SK-MEL-5 (cell line): ENCODE measurements around the gene PTPRM. TPM values are rescaled to one million over a fixed set of nuclear protein-coding genes. Genes with fewer than 3 reads are reported as not detected.

Experiments used
- DNase-seq: peaks from one replicate; pipeline ENCODE4 v3.0.0-alpha.2; 2016; ENCODE audit warnings: low read depth, low spot score
- in situ Hi-C: cut with HindIII; loops from 2 replicates; pipeline ENCODE4 v1.10.0; 2016; ENCODE audit warnings: low sequenced_read_pairs, high pct_unique_total_duplicates, low pct_unique_long_range_greater_than_20kb
- total RNA-seq: library from RNA; depleted of rRNA; stranded (reverse); fragments of >200 nt; shearing (Covaris generic); gene quantifications from 2 replicates; pipeline ENCODE4 v1.2.3, GENCODE V29; 2014

PTPRM gene
- total RNA-seq, 1 experiment from 2014 or later: 43.7 TPM

DNA sequence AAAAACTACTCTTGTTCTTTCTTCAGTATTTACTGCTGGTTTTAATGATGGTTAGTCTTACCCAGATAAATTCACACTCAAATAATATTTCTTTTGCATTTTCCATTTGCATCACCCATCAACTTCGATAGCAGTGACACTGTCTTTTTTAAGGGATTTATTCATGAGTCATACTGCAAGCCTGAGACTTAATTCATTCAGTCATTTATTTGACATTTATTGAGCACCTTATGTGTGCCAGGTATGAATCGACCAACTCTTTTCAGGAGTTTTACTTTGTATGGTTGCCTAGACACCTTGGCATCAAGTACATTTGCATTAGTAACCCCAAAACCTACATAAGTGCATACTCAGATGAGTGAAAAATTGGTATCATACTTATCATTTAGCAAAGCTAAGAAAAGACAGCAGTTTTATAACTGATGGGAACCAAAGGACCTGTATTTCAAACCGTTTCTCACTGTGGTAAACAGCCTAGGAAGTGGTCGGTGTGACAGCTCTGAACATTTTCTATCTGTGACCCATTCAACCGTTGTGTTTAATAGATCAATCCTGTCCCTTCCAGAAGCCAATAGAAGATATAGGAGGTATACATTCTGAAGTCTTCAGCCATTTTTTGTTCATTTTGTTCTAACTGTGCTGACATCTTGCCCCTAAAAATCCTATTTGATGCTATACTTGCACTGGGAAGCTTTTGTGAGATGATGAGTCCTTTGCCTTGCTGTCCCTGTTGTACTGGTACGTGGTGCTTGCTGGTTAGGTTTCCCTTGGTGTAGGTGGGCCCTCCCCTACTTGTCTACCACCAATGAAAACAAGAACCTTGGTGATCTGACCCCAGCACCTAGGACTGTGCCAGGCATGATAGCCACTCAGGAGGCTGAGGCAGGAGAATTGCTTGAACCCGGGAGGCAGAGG lies 557.4 kb downstream of the PTPRM start:
- in situ Hi-C loops: no loop called here
- no peak for DNase-seq

DNA sequence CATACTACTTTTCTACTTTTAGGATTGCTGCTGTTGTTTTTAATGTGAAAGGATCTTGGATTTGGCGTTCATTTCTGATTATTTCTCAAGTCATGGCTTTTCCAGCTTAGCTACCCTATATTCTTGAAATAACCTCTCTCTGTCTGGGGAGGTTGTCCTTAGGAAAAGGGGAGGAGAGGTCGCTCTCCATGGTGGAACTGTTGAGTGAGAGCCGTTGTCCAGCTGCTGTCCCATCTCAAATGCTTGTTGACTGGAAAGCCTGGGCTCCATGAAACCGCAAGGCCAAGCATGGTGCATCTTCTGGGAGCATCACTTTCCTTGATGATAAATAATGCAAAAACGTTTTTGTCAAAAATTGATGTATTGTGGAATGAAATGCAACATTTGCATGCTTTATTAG lies 563.0 kb downstream of the PTPRM start:
- DNase-seq: no peak
- in situ Hi-C loops: no loop called here

DNA sequence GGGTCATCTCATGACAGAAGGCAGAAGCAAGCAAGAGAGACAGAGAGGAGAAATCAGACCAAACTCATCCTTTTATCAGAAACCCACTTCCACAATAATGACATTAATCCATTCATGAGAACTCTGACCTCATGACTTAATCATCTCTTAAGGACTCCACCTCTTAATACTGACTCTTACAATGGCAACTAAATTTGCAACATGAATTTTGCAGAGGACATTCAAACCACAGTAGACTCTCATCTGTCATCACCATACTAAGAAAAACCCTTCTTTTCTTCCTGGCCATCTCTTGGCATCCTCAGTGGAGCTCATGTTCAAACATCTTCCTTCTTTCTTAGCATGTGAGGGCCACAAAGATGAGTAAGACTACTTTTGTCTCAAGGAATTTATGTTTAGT lies 565.9 kb downstream of the PTPRM start:
- no peak for DNase-seq
- in situ Hi-C loops: no loop called here

GRCh38 chr18:8133888-8134287 lies 566.8 kb downstream of the PTPRM start:
- in situ Hi-C loops: no loop called here
- no peak for DNase-seq

- in situ Hi-C loops: no loop called here
These were observed 572.0 kb downstream of the PTPRM start for GRCh38 chr18:8139127-8139527.

DNA sequence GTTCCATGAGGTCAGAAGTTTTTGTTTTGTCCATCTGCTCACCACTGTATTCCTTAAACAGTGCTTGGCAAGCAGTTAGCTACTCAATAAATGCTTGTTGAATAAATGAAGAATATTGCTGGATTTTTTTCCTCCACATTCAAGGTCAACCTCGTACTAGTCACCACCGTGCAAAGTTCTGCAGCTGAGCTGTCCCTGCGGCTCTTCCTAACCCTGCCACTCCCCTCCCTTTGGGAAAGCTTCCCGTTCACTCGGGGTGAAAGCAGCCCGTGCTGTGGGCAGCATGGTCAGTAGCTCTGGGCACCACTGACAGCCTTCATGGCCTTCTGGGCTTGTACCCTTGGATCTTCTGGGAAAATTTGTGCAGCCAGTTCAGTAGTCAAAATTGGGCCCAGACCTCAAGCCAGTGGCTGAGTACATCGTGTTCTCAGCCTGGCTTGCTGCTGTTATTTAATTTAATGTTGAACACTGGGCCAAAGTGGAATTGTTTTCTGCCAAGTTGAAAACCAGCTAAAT lies 572.8 kb downstream of the PTPRM start:
- in situ Hi-C loops: no loop called here
- DNase-seq: no peak

More at GRCh38 chr18:8139127-8139527, 572.0 kb downstream of the PTPRM start:
- DNase-seq: no peak

DNA sequence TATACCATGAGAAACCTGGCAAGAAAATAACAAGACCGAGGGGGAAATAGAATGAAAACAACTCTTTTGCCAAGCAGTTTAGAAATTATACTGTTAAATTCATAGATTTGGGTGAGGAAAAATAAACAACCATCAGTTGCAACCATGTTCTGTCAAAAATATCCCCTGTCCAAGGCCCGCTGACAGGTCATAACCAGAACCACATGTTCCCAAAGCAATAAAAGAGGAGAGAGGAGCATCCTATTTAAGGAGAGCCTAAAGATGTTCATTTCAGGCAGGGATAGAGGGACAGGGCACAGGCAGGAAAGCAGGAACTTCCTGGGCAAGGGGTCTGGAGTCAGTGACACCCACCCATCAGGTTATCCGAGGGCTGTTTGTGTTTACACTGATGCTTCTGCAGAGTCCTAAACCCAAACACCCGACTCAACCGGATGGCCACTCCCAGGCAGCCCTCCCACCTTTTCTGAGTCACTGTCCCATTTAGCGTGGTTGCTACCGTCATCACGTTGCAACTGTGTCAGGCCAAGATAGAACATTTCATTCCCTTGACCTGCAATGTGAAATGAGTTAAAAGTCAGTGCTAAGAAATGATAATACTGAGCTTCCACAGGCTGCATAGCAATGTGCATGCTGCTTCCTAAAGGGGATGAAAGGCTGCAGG lies 573.9 kb downstream of the PTPRM start:
- in situ Hi-C loops: no loop called here
- no peak for DNase-seq

- in situ Hi-C loops: no loop called here
- no peak for DNase-seq
These were observed 575.1 kb downstream of the PTPRM start for GRCh38 chr18:8142131-8142711.

- in situ Hi-C loops: no loop called here
- DNase-seq: no peak
These were observed 575.8 kb downstream of the PTPRM start for GRCh38 chr18:8142932-8143331.

GRCh38 chr18:8151181-8151580 lies 584.1 kb downstream of the PTPRM start:
- no peak for DNase-seq
- in situ Hi-C loops: no loop called here

- in situ Hi-C loops: no loop called here
- peak; percentile 8 for DNase-seq
These were observed 586.9 kb downstream of the PTPRM start for GRCh38 chr18:8153887-8154583.

DNA sequence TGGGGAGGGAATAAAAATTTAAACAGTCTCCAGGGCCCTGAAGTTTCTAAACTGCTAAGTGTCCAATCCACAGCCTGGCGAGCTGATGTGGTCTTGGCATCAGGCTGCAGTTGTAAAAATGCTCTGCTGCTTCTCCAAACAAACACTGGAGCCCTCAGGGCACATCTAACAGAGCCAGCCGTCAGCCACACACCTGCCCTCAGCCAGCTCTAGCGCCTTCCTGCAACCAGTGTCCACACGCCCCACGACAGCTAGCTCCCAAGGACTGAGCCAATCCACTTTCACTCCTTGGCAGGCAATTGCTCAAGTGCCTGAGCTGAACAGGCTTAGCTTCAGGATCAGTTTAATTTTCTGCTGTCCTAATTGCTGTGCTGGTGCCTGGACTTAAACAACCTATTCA lies 595.7 kb downstream of the PTPRM start:
- in situ Hi-C loops: no loop called here
- DNase-seq: no peak

- in situ Hi-C loops: no loop called here
- no peak for DNase-seq
These were observed 596.3 kb downstream of the PTPRM start for GRCh38 chr18:8163286-8163959.

DNA sequence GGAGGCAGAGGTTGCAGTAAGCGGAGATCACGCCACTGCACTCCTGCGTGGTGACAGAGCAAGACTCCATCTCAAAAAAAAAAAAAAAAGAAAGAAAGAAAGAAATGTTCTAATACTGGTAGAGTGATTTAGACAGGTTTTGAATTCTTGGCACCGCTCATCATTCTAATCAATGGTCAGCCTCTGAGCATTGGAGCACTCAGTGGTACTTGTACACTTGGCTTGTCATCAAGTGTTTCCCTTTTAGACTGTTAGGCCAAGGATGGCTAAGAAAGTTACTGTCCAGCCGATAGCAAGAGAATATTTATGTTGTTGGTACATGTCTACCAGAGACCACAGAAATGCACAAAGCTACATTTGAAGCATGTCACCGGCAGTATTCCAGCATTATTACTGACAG lies 598.0 kb downstream of the PTPRM start:
- in situ Hi-C loops: no loop called here
- DNase-seq: no peak

DNA sequence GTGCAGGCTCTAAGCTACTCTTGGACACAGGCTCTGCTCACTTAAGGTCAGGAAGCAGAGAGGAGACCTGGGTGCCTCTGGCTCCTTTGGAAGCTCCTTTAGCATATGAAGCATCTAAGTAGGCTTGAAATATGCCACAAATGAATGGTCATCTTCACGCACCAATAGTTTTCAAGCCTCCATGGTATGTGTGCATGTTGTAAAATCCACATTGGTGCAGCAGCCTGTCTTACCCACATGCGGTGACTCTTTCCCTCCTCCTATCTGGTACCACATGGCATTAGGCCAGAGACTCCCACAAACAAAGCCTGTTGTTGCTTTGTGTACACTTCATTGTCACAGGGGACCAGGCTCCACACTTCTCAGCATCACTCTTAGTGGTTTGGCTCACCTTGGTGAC lies 599.9 kb downstream of the PTPRM start:
- in situ Hi-C loops: no loop called here

GRCh38 chr18:8167673-8168072 lies 600.6 kb downstream of the PTPRM start:
- in situ Hi-C loops: no loop called here
- DNase-seq: no peak

More for the DNA sequence above, 599.9 kb downstream of the PTPRM start:
- no peak for DNase-seq

DNA sequence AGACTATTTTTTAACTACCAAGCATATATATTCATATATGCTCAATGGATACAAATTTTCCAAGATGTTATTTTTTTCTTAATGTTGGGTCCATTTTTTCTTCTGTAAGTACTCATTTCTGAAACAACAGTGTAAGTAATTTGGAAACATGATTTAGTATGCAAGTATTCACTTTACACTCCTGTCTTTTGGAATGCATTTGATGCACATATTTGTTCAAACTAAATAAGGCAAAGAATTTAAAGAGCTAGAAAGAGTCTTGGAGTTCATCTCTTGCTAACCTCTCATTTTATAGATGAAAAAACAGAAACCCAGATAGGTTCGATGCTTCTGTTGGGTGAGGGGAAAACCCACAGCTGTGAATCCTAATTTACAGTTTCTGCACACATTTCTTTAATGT lies 602.6 kb downstream of the PTPRM start:
- DNase-seq: no peak
- in situ Hi-C loops: loop anchor here (10.0 kb wide), 1 partner anchor 305 kb away; no protein-coding TSS in a partner anchor
